Ammon's horn (tissue), 1 donor: ENCODE data around the gene ENOX1.
A peak's percentile ranks its signal among the peaks of the same experiment; 100 is the strongest.

Source experiments
- DNase-seq: peaks from one replicate; pipeline ENCODE4 v3.0.0-alpha.2; 2016; ENCODE audit warnings: low spot score

ENOX1 gene

DNA sequence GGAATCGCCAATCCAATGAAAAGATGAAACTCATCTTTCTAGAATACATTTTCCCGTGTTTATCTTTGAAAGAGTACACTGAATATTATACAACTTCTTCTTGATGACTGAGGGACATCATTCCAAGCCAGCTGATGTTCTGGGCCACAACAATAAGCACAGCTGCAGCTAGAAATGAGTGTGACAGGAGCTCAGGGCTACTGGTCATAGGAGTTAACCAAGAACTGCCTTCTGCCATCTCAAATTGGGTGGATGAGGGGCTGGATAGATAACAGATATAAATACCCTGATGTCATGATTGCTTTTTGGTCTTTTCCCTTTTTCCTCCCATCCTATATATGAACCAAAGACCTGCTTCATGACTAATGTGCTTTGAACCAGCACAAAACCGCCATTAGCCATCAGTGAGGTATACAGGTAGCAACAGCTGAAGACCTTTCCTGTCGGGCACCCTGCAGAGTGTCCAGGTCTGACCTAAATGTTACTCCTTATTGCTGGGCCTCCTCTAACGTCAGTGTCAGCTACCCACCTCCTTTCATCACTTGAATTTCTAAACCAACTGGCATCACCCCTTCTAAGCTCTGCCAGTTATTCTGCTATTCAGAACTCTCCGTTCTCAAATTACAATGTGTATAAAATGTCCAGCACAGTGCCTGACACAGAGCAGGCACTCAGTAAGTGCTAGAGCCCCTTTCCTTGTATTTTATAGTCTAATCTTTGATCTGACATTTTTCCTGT lies 178.2 kb downstream of the ENOX1 start:
- no peak for DNase-seq

DNA sequence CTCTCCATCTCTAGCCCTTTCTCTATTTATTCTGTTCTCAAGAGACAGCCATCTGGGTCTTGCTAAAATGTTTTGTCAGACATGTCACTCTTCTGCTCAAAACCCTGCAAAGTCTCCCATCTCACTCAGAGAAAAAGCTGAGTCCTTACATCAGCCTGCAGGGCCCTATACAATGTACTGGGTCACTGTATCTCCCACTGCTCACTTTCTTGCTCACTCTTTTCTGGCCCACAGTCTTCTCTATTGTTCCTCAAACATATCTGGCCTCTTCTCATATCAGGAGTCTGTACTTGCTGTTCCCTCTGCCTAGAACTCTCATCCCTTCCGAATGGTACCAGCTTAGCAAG lies 189.2 kb downstream of the ENOX1 start:
- no peak for DNase-seq

DNA sequence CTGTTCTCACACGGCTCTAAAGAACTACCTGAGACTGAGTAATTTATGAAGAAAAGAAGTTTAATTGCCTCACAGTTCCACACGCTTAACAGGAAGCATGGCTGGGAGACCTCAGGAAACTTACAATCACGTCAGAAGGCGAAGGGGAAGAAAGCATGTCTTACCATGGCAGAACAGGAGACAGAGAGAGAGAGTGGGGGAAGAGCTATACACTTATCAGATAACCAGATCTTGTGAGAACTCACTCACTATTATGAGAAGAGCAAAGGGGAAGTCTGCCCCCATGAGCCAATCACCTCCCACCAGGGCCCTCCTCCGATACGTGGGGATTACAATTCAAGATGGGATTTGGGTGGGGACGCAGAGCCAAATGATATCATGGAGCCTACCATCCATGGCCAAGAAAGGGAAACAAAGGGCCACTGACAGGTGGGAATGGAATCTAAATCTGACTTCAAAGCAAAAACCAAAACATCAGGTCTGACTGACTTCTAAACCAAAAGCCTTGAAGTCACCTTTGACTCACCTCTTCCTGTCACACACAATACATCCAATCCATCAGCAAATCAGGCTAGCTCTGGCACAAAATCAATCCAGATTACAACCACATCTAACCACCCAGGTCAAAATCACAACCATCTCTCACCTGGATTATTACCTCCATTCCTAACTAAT lies 189.7 kb downstream of the ENOX1 start:
- no peak for DNase-seq

DNA sequence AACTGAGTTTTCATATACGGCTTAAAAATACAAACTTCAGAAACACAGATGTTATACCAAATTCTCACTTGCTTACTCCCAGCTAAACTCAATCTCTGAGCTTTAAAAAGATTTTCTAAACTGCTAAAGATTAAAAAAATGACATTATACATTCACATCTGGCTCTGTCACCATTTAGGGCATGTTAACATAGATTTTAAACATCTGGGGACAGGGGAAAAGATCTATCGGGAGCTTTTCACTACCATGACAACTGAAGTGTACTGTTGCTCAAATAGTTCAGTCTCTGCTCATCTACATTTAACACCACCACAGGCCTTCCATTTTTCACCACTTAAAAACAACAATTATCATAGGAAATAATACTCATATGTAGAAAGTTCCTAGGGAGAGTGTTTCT lies 190.8 kb downstream of the ENOX1 start:
- DNase-seq, result no peak

DNA sequence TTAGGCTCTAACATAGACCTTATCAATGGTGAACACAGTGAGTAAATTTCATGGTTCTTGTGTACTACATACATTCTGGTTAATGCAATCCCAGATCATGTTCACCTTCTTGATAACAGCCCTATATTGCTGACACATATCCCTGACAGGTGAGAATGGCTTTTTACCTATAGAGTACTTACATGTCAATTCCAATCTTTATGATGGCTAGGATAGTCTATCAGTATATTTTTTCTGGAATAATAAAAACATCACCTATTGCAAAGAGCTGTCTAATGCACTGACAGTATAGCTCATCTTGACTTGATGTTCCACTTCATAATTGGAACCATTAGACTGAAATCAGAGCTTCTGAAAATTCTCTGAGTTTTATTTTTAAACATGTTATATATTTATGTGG lies 199.4 kb downstream of the ENOX1 start:
- DNase-seq, result no peak

DNA sequence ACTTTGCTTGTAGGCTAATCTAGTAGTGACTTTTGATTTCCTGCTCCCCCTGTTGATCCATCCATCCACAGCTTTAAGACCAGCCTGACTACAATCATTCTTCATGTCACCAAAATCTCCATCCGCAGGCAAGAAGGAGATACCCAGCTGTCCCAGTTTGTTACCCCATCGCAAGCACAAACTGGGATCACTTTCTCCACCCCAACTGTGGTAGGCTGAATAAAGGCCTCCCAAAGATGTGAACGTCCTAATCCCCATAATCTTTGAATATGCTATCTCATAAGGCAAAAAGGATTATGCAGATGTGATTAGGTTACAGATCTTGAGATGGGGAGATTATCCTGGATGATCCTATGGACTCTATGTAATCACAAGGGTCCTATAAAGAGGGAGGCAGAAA lies 202.0 kb downstream of the ENOX1 start:
- DNase-seq, result no peak

DNA sequence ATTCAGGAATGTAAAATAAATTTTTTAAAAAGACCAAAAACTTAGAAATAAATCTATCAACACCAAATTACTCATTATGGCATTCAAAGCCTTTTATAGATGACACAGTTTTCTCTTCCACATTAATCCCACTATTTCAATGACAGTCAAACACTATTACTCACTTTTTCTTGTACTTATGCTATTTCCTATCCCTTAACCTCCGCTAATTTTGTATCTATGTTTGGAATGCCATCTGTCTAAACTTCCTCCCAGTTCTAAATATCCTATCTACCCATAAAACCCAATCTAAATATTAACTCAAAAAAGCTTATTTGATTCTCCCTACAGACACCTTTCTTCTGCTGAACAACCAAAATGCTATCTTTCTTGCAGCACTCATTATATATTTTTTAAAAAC lies 203.5 kb downstream of the ENOX1 start:
- no peak for DNase-seq

DNA sequence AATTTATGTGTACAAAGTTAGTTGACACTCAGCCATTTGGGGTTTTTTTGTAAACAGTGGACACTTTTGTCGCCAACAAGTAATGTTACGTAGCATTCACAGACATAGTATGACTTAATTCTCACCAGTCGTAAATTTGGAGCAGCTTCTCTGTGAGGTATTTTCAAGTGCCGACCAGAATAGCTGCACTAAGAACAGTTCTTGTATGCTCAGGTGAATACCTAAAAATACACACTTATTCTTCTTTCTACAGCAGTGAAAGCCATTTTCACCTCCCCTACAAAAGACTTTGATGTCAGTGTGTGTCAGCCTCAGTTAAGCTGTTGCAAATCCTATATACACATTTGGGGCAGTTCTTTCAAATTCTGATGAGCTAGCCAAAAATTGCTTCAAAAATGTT lies 206.5 kb downstream of the ENOX1 start:
- no peak for DNase-seq

DNA sequence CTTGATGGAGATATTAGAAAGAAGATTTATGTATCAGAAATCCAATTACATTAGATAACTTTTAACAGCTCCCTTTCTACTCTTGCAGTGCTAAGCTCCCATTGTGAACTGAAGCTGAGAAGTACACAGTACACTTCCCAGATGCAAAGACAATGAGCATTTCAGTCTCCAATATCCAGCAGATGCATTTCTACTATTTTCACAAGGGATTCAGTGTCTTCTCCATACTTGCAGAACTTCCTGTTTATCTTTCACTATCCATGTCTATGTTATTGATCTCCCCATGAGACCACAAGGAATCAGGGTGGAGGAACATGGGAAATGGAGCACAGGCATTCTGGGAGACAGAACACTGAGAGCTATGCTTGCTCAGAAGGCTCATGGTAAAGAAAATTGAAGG lies 207.5 kb downstream of the ENOX1 start:
- peak; percentile 73 for DNase-seq

DNA sequence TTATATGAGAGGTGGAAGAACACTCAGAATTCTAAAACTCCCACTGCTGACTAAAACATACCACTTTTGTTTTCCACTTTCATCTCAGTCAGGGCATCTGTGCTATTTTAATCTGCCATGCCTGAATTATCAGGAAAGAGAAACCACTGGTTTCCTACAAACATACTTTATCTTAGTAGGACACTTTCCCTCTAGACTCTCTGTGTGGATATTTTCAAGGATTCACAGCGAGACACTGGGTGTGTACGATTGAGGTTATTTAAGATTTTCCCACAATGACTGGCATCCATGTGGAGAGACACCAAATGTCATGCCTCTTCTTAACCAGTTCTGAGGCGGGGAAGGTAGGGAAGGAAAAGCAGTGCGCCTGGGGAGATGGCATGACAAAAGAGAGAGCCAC lies 212.2 kb downstream of the ENOX1 start:
- DNase-seq, result no peak

DNA sequence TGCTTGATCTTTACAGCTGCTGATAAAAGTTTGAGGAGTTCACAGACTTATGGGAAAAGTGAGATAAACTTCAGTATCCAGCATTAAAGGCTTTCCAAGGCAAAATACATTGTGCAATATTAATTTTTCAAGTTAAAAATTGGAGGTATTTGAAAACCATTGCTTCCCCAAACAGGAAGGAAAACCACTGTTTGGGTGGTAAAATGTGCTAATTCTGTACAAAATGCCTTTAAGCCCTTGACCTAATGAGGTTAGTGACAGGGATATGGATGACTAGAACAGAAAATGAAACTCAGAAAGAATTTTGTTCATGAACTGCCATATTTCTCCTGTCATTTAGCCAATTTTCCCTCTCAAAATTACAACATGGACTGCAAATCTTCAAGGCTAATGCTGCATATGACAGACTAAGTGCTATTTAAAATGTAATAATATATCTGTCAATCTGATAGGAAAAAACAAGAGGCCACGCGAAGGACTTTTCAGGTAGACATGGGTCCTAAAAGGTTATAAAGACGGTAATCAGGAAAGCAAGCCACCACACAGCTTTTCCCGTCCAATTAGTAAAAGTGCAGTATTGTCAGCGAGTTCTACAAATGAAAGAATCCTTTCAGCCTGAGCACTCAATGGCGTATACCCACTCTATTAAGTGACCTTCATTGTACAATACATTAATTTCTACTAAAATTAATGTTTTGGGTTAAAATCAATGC lies 212.8 kb downstream of the ENOX1 start:
- no peak for DNase-seq

DNA sequence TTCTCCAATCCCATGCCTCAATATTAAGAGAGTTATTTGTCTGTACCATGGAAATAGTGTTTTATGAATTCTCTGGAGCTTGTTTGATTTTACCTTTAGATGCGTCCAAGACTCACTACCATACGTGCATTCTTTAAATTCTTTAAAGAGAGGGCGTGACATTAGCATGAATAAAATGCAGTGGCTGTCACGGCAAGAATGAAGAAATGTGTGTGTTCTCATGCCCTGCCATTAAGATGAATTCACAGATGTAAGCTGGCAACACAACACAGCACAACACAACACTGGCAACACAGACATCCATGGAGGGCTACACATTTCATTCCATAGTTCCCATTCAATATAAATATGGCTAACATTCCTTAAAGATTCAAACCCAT lies 213.4 kb downstream of the ENOX1 start:
- no peak for DNase-seq

DNA sequence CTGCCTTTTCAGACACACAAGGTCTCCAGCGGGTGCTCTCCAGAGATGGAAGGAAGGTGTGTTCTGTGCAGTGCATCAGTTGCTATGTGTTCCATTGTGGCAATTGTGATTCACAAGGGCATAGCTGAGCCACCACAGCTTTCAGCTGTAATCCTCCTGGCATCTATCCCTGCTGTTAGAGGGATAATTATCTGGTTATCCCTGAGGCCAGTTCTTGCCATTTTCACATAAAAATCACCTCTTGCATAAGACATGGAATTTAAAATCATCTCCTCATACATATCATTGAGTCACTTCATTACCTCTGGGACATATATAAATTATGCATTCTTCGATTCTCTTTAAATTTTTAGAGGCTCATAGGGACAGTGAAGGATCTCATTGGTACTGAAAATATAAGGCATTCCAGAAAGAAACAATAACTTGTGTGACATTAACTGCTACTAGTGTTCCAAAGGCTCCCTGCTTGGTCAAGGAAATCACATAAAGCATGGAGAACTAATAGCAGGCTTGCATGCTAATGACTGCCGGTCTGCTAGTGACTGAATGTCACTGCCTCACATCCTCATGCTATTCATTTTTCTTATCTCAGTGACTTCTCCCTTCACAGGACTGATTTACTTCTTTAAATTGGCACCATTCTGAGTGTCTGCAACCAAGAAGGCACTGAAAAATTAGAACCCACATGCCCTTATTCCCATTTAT lies 214.0 kb downstream of the ENOX1 start:
- no peak for DNase-seq

DNA sequence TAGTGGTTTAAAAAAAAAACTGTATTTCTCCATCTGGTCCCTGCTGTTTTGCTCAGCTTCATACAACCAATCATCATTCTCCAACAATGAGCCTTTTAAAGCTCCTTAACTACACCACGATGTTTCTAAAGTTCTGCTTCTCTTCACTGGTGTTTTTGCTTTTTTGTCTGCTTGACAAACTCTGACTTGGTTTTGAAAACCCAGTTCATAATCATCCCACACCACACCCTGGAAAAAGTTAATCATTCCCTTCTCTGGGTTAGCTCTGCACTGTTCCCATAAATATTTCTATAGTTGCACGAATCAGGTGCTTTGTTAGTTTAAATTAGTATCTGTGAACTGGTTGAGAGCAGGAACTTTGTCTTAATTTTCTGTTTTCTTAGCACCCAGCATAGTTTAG lies 217.1 kb downstream of the ENOX1 start:
- DNase-seq, result no peak

DNA sequence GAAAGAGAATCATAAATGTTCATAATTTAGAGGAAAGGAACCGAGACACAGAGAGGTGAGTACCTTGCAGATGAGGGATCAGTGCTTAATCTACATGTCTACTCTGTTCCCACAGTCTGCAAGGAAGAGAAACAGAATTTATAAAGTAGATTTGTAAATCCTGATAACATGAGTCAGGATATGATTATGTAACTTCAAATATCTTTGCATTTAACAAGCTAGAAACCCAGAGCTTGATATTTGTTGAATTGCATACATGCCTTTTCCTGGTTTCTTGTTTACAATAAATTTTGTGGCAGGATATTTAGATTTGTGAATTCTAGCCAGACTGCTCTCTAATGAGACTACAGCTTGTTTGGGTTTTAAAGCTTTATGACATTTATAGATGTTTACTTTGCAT lies 219.2 kb downstream of the ENOX1 start:
- no peak for DNase-seq

DNA sequence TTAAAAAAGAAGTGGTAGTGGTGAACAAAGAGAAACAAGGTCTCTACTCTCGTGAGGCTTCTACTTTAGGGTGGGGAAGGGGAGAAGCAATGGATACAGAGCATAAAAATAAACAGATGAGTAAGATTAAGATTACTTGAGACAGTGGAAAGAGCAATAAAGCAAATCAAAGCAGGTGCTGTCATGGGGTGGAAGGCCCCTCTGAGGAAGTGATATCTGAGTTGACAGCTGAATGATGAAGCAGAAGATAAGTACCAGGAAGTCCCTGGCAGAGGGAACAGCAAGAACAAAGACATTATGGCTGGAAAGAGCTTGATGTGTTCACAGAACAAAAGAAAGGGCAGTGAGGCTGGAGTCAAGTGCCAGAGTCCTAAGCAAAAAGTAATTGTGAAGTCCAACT lies 221.8 kb downstream of the ENOX1 start:
- no peak for DNase-seq

DNA sequence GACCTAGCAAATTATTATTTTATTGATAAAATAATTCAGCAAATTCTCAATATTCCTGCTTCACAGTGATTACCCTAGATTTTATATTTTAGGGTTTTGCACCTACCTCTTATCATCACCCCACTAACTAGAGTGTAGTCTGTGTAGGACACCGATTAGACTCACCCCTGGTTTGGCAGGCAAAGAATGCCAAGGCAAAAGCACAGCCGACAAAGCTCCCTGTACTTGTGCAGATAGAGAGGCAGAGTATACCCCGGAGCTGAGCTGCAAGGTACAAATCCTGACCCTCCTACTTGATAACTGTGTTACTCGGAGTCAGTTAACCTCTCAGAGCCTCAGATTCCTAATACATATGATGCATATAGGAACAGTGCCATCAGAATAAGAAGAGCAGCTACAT lies 225.7 kb downstream of the ENOX1 start:
- no peak for DNase-seq

DNA sequence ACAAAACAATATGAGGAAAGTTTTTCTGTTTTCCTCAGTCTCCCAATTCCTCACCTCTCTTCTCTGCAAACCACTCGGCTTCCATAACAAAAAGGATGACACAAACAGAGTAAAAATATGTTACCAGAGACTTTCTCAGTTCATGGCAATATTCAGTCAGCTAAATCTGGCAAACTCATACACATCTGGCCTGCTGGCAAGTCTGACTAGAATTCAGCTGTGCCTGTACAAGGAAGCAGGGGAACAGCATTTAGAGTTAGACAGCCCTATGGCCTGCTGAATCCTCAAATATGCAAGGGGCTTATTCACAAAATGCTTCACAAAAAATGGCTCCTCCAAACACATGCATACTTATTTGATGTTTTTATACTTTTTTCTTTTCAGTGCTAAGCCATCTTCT lies 227.8 kb downstream of the ENOX1 start:
- no peak for DNase-seq

DNA sequence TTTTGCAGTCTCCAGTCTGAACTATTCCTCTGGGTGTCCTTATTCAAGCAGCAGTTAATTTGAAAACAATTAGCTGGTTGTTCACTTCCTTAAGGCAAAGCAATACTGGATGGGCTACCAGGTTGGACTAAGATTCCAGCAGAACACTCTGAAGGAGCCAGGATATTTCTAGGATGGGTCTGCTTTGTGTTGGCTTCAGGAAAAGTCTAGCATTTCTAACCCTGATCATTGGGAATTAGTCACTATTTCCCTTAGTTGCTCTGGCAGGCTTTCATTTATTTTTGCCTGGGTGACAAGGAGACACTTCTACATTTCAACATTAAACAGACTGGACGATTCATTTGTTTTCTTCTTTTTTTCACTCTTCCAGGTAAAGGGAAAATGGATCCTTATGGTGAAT lies 228.4 kb downstream of the ENOX1 start:
- no peak for DNase-seq

DNA sequence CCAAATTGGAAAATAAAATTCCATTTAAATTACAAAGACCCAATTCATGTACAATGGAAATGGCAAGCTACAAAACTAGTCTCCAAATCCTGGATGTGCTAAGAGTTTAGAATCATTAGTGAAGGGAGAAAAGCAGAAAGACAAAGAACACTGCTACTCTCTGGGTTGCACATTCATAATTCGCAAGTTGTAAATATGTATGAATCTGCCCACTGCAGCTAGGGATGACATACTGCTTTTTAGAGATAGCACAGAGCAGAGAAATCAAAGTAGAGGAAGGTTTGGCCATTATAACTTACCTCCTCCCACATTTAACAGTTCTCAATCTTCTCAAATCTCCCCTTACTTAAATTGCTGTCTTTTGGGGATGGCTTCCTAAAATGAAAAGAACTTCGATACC lies 231.1 kb downstream of the ENOX1 start:
- DNase-seq, result no peak

DNA sequence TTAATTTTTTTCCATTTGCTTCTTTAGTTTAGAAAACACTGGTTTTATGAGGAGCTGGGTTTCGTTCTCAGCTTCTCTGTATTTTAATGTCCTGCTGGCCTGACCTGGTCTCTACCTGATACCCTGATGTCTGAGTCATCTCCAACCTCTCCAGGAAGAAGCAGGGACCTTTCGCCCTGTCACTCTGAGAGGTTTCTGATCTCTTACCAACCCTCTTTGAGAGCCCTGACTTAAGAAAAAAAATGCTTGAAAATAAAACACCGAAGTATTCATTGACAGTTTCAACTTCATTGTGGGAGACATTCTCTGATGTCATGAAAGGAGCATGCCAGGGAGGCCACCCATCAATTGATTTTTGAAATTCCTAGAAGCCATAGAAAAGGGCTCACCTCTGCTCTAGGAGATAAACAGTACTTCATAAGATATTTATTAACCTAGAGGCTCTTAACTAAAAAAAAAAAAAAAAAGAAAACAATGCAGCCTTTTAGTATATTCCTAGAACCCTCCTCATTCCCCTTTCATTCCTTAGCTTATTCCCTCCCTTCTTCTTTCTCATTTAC lies 234.8 kb downstream of the ENOX1 start:
- no peak for DNase-seq

DNA sequence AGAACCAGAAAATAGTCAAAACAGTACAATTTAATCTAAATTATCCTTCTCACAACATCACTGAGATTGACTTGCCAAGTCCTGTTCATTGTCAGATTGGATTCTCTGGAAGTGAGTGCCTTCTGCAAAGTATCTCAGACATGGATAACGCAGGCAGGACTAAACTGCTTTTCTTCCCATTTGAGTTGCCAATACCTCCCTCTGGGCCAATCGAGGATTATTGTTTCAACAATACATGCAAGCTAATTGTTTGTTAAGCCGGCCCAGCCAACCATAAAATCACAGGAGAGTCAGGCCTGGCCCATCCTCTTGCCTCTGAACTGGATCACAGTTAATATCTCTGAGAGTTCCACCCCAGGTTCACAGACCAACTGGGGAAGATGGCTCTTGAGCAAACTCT lies 240.0 kb downstream of the ENOX1 start:
- no peak for DNase-seq

DNA sequence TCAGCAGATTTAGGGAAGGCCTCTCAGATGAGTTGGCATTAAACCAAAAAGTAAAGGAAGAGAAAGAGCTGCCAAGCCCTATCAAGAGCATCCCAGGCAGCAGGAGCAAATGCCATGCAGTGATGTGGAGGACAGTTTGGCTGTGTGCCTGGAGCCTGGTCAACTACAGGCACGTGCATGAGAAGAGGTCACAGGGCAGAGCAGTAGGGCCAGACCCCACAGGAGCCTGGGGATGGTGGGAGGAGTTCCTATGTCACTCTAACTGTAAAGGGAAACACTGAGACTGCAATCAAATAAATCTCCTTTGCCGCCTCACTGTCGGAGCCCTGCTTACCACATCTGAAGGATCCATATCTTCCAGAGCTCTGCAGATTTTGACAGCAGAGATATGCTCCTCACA lies 240.5 kb downstream of the ENOX1 start:
- peak; percentile 17 for DNase-seq
